Glomerular visceral epithelial cell (primary cell): ENCODE measurements around the gene LGALSL.

Experiments
- DNase-seq: peaks from one replicate; pipeline ENCODE4 v3.0.0-alpha.2; 2016; ENCODE audit errors: extremely low spot score

LGALSL gene

DNA sequence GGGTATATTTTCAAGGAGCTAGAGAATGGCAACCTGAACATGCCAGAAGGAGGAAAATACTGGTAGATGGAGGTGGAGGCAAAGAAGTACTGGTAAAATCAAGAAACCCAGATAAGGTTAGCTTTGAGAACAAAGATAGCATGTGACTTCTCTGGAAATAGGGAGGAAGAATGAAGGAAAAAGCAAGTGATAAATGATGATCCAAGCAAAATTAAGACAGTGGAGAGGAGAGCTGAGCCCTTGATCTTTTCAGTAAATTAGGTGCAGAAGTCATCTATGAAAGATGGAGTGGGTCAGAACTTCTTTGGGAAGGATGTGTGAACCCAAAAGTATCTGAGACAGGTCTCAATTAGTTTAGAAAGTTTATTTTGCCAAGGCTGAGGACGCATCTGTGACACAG, 44.5 kb downstream of the LGALSL start:
- DNase-seq = no peak

DNA sequence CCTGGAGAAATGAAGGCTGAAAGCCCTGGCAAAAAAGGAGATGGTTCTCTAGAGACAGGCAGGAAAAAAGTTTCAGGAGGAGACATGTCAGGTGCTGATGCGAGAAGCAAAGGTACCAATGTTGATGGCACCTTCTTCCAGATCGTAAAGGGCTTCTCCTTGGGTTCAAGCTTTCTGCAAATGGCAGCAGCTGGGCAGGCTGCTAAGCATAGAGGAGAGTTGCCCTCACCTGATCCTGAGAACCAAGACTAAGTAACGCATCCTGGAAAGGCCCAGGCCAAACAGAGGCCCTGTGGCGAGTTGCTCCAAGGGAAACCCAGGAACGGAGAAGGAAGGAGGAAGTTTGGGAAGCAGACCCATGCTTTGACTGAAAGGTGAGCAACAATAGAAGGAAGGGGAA, 46.6 kb downstream of the LGALSL start:
- no peak for DNase-seq

DNA sequence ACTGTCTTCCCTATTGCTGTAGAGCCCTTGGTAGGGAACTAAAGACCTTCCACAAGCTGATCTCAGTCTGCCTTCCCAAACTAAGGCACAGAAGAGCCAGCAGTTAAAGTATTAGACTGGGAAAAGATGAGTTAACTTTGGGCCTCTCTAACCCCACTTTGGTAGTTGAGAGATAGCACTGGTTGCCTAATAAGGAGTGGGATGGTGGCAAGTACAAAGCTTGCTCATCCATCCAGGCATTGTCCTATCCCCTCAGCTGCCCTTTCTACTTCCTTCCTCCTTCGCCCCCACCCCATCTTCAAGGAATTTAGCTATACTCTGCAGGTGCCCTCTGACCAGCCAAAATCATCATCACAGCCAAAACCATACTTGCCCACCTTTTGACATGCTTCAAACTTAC, 48.0 kb downstream of the LGALSL start:
- no peak for DNase-seq

DNA sequence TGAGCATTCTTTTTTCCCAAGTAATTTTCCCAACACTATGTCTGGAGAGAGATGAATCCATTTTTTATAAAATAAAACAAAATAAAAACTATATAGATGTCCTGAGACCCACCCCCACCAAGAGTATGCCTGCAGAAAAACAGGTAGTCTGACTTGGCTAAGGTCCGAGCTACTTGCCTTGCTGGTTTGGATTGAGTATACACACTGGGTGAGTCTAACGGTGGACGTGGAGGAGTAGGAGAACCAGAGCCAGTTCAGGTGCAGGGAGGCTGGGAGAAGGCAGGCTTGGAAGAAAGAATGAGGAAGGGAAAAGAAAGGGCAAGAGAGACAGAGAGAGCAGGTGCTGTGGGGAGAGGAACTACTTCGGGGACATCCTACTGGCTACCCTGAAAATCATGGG, 48.9 kb downstream of the LGALSL start:
- DNase-seq = no peak

DNA sequence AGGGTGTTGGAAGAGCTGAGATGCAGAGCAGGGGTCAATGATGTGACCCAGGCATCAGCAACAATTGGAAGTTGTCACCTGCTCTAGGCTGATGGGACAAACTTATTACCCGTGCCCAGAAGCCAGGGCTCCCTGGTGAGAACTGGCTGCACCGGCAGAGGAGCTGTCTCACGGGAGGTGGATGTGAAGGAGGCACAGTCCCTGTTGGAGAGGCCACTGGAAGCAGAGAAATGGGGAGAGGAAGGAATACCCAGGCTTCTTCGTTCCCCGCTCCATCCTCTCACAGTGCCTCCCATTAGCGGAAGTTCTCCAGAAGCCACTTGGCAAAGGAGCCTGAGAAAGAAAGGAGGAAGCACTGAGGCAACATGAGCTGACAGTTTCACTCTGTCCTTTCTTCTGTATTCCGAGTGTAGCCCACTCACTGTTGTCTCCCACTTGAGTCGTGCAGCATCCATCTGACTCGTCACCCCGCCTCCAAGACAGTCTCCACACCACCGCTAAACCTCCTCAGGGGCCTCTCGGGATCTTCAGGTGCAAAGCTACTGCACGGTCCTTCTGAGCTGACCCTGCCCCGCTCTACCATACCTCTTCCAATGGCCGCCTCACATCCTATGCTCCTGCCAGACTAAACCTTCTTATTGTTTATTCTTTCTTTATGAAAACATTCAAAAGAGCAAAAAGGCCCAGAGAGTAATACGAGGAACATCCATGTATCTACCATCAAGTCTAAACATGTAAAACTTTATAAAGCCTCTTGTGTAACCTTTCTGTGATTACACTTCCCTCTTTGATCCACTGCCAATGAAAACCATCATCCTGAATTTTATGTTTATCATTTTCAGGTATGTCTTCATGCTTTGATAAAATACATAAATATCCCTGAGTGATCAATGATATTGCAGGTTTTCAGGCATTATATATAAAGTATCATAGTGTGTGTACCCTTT, 51.1 kb downstream of the LGALSL start:
- DNase-seq = no peak

DNA sequence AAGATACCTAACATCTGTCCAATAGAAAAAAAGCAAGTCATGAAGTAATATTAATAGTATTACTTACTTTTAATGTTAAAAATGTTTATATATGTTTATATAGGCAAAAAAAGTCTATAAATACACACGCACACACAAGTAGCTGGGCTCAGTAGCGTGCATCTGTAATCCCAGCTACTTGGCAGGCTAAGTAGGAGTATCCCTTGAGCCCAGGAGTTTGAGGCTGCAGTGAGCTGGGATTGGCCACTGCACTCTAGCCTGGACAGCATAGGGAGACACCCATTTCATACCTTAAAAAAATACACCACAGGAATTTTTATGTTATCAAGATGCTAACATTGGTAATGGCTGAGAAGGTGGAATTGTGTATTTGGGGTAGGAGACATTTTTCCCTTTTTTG, 52.7 kb downstream of the LGALSL start:
- DNase-seq = no peak
